Measurements from ENCODE around the gene LVRN. TPM values are rescaled to one million over a fixed set of nuclear protein-coding genes. Genes with fewer than 3 reads are reported as not detected.

LVRN gene
- total and polyA plus RNA-seq, 2 of the 13 experiments (the other 11 are each of a cell fraction or from before 2014, with no cell fraction given): 0.09 to 0.20 TPM

- H3K4me2 ChIP-seq (ENCODE audit: low read depth, low read length): no peak overlapping the region
- POLR2A ChIA-PET: no interaction called here
- ATAC-seq (no peak), DNase-seq (ENCODE audit: low spot score) (no peak), FAIRE-seq (no peak)
- in situ Hi-C loops (cut with HindIII; ENCODE audit: extremely low pct_ligation_motif_present, low pct_unique_long_range_greater_than_20kb) (no loop called here), intact Hi-C loops (cut with micrococcal nuclease; ENCODE audit: unreplicated experiment) (no loop called here)
- no peaks in the 10 kb centered on the region for H3K4me1 ChIP-seq (ENCODE audit: insufficient read depth, low read length)
- no peaks in the 10 kb centered on the region for H3K36me3 ChIP-seq (replicated peaks in 1 of 2; ENCODE audit: control insufficient read depth in 1 of 2, insufficient read depth in 2 of 2, low read length in 2 of 2)
- no TSS peak for BruUV-seq (replicated peaks)
- no peaks in the 10 kb centered on the region for H3K79me2 ChIP-seq (ENCODE audit: insufficient read depth, low read length)
- 18% methylated on average over 3 of the region's 3 CpGs for WGBS (ENCODE audit: low lambda C conversion rate)
- H2AFZ ChIP-seq (ENCODE audit: low read length): no peak overlapping the region
- H3K9ac ChIP-seq (ENCODE audit: insufficient read depth, low read depth, low read length): no peak overlapping the region
- H4K20me1 ChIP-seq (ENCODE audit: insufficient read depth, low read length): no peaks in the 10 kb centered on the region
- CTCF ChIA-PET (ENCODE audit: low intra/inter-chr PET ratio, low total read pairs): no interaction called here
- H3K4me3 ChIP-seq (replicated peaks in 1 of 3; ENCODE audit: insufficient read depth in 1 of 3, low read depth in 2 of 3, low read length in 3 of 3): no peak overlapping the region
- H3K9me3 ChIP-seq (ENCODE audit: low read length): no peaks in the 10 kb centered on the region
- no peak for TF ChIP-seq ZNF768 (CRISPR knock-in tag; IDR thresholded peaks at IDR 0.05)
- TF ChIP-seq CREBL2 (CRISPR knock-in tag; IDR thresholded peaks at IDR 0.05; ENCODE audit: borderline replicate concordance): no peak
- TF ChIP-seq ZNF790 (CRISPR knock-in tag; IDR thresholded peaks at IDR 0.05; ENCODE audit: borderline replicate concordance): no peak
- TF ChIP-seq NFYC (CRISPR knock-in tag; IDR thresholded peaks at IDR 0.05): no peak
- TF ChIP-seq AKNA (CRISPR knock-in tag; IDR thresholded peaks at IDR 0.05; ENCODE audit: borderline replicate concordance): no peak
- TF ChIP-seq NFAT5 (CRISPR knock-in tag; IDR thresholded peaks at IDR 0.05): no peak
- TF ChIP-seq ZNF432 (CRISPR knock-in tag; IDR thresholded peaks at IDR 0.05; ENCODE audit: borderline replicate concordance): no peak
- no peak for TF ChIP-seq ZNF567 (CRISPR knock-in tag; IDR thresholded peaks at IDR 0.05; ENCODE audit: borderline replicate concordance)
- no peak for TF ChIP-seq MAX (IDR thresholded peaks at IDR 0.05)
- TF ChIP-seq PAWR (CRISPR knock-in tag; IDR thresholded peaks at IDR 0.05; ENCODE audit: borderline replicate concordance): no peak
- no peak for TF ChIP-seq RFX5 (IDR thresholded peaks at IDR 0.05; ENCODE audit: low read depth, low read length)
- no peak overlapping the region for H3K27ac ChIP-seq (ENCODE audit: extremely low read length, insufficient read depth, low read length)
- H3K27me3 ChIP-seq (ENCODE audit: control insufficient read depth in 1 of 2, insufficient read depth in 2 of 2, low read length in 2 of 2): no peaks in the 10 kb centered on the region; a peak in 1 of 5 replicates
Observed at GRCh38 chr5:116009806-116010205, 47.5 kb downstream of the LVRN start.
